H1 (cell line): ENCODE measurements around the gene TANC1. TPM values are rescaled to one million over a fixed set of nuclear protein-coding genes. Genes with fewer than 3 reads are reported as not detected.

ENCODE experiments used
- CTCF ChIA-PET: fragments of 300-600 bp; sonication (Branson Sonifier 250); formaldehyde crosslinking; loops from one replicate; lab custom pipeline; 2021; ENCODE audit not compliant: partially characterized antibody; lab: Charles Lee
- POLR2A ChIA-PET: fragments of 300-600 bp; sonication (Branson Sonifier 250); formaldehyde crosslinking; loops from one replicate; lab custom pipeline; 2021; ENCODE audit warnings: inconsistent platforms; ENCODE audit not compliant: partially characterized antibody; lab: Charles Lee
- DNase-seq, 2 experiments: peaks; one replicate each; pipeline versions ENCODE4 v3.0.0 to v3.0.0-alpha.2; 2010 to 2022; ENCODE audit warnings: low spot score in 2 of 2, low read depth in 1 of 2, mixed read lengths in 1 of 2
- FAIRE-seq: peaks from 2 replicates; lab custom pipeline; 2011; peaks lifted over from hg19 to GRCh38; lab: Jason Lieb, UNC
- H2AFZ ChIP-seq: 2 replicates; pipeline ENCODE4 v1.8.1; 2012; ENCODE audit warnings: low read length, inconsistent platforms
- H2AK5ac ChIP-seq: 2 replicates; pipeline ENCODE4 v1.6.1; 2013; ENCODE audit warnings: low read depth, low read length
- H2BK120ac ChIP-seq: replicated peaks from 2 replicates; pipeline ENCODE3; 2013; ENCODE audit warnings: low read depth, low read length, inconsistent platforms
- H2BK12ac ChIP-seq: 2 replicates; pipeline ENCODE4 v1.6.1; 2013; ENCODE audit warnings: low read depth, low read length
- H2BK15ac ChIP-seq: 2 replicates; pipeline ENCODE4 v1.6.1; 2013; ENCODE audit warnings: low read length
- H2BK20ac ChIP-seq: 2 replicates; pipeline ENCODE4 v1.6.1; 2013; ENCODE audit warnings: low read length
- H2BK5ac ChIP-seq: 2 replicates; pipeline ENCODE4 v1.6.1; 2013; ENCODE audit warnings: low read depth, low read length
- H3K14ac ChIP-seq: 2 replicates; pipeline ENCODE4 v1.6.1; 2013; ENCODE audit warnings: inconsistent platforms; ENCODE audit not compliant: insufficient read length
- H3K18ac ChIP-seq: 2 replicates; pipeline ENCODE4 v1.6.1; 2013; ENCODE audit warnings: low read length; ENCODE audit errors: extremely low read depth
- H3K23ac ChIP-seq: 2 replicates; pipeline ENCODE4 v1.6.1; 2013; ENCODE audit warnings: inconsistent platforms; ENCODE audit not compliant: insufficient read length
- H3K23me2 ChIP-seq: 2 replicates; pipeline ENCODE4 v1.6.1; 2013; ENCODE audit warnings: low read depth, low read length
- H3K27ac ChIP-seq: 2 replicates; pipeline ENCODE4 v1.6.1; 2011; ENCODE audit warnings: low read depth, low read length, inconsistent platforms
- H3K27me3 ChIP-seq, 4 experiments: replicated peaks in 1 of 4; 1 replicate in 1 of 4; 2 replicates in 3 of 4; pipeline versions ENCODE4 v1.6.1 to v1.8.1; 2011 to 2013; ENCODE audit warnings: low read length in 3 of 4, mild to moderate bottlenecking in 3 of 4, inconsistent platforms in 2 of 4, mixed read lengths in 2 of 4, moderate library complexity in 1 of 4; ENCODE audit not compliant: control insufficient read depth in 3 of 4, insufficient read depth in 3 of 4; ENCODE audit errors: extremely low read depth in 1 of 4
- H3K36me3 ChIP-seq, 4 experiments: 2 replicates each; pipeline versions ENCODE4 v1.6.1 to v1.8.1; 2011 to 2013; ENCODE audit warnings: mild to moderate bottlenecking in 4 of 4, low read length in 3 of 4, moderate library complexity in 2 of 4, control low read depth in 1 of 4, inconsistent platforms in 1 of 4; ENCODE audit not compliant: insufficient read depth in 4 of 4, control insufficient read depth in 2 of 4
- H3K4ac ChIP-seq: replicated peaks from 2 replicates; pipeline ENCODE3; 2013; ENCODE audit warnings: low read length, low read depth, mixed read lengths, inconsistent platforms; ENCODE audit not compliant: insufficient read length
- H3K4me1 ChIP-seq, 4 experiments: replicated peaks in 1 of 4; 1 replicate in 1 of 4; 2 replicates in 3 of 4; pipeline versions ENCODE4 v1.6.1 to v1.8.1; 2011 to 2013; ENCODE audit warnings: low read length in 3 of 4, inconsistent platforms in 2 of 4, mixed read lengths in 1 of 4; ENCODE audit not compliant: insufficient read depth in 4 of 4, control insufficient read depth in 3 of 4
- H3K4me2 ChIP-seq, 2 experiments: 2 replicates each; pipeline versions ENCODE4 v1.6.1 to v1.8.1; 2011 to 2013; ENCODE audit warnings: low read depth in 2 of 2, low read length in 2 of 2, control low read depth in 1 of 2, inconsistent platforms in 1 of 2, mild to moderate bottlenecking in 1 of 2; ENCODE audit not compliant: insufficient read depth in 1 of 2
- H3K4me3 ChIP-seq, 4 experiments: fragments of 200-600, 300-600 bp in 1 of 4; sonication (generic), shearing (Covaris generic), sonication (Bioruptor Twin) in 1 of 4; 2 replicates each; pipeline versions ENCODE4 v1.5.1 to v1.8.1; 2011 to 2016; ENCODE audit warnings: low read length in 4 of 4, low read depth in 3 of 4, control low read depth in 2 of 4, inconsistent platforms in 2 of 4, mild to moderate bottlenecking in 2 of 4, mixed read lengths in 1 of 4, moderate library complexity in 1 of 4; ENCODE audit not compliant: insufficient read depth in 2 of 4; ENCODE audit errors: extremely low read depth in 1 of 4
- H3K56ac ChIP-seq: replicated peaks from 2 replicates; pipeline ENCODE3; 2013; ENCODE audit warnings: low read depth, mild to moderate bottlenecking, mixed read lengths, low read length, inconsistent platforms; ENCODE audit not compliant: insufficient read length
- H3K79me1 ChIP-seq: 2 replicates; pipeline ENCODE4 v1.6.1; 2013; ENCODE audit warnings: low read depth, low read length, control low read depth
- H3K79me2 ChIP-seq, 2 experiments: 2 replicates each; pipeline versions ENCODE4 v1.6.1 to v1.8.1; 2012 to 2013; ENCODE audit warnings: low read length in 2 of 2, mild to moderate bottlenecking in 2 of 2, inconsistent platforms in 1 of 2; ENCODE audit not compliant: insufficient read depth in 2 of 2, control insufficient read depth in 1 of 2
- H3K9ac ChIP-seq, 4 experiments: replicated peaks in 1 of 4; 1 replicate in 1 of 4; 2 replicates in 3 of 4; pipeline versions ENCODE4 v1.6.1 to v1.8.1; 2011 to 2013; ENCODE audit warnings: low read depth in 3 of 4, low read length in 3 of 4, control low read depth in 2 of 4, mild to moderate bottlenecking in 2 of 4, moderate library complexity in 2 of 4, inconsistent platforms in 1 of 4; ENCODE audit errors: extremely low read depth in 1 of 4
- H3K9me3 ChIP-seq, 2 experiments: 2 replicates each; pipeline versions ENCODE4 v1.6.1 to v1.8.1; 2012 to 2013; ENCODE audit warnings: mild to moderate bottlenecking in 2 of 2, moderate library complexity in 2 of 2, control low read depth in 1 of 2, inconsistent platforms in 1 of 2, low read depth in 1 of 2, low read length in 1 of 2, mixed read lengths in 1 of 2; ENCODE audit not compliant: insufficient read depth in 2 of 2
- H4K20me1 ChIP-seq, 2 experiments: replicated peaks in 1 of 2; 2 replicates each; pipeline versions ENCODE3 to v1.8.1; 2011 to 2013; ENCODE audit warnings: inconsistent platforms in 2 of 2, low read length in 2 of 2, mild to moderate bottlenecking in 1 of 2; ENCODE audit not compliant: insufficient read depth in 2 of 2, control insufficient read depth in 1 of 2
- H4K5ac ChIP-seq: 2 replicates; pipeline ENCODE4 v1.6.1; 2013; ENCODE audit warnings: low read length, low read depth, mixed read lengths, inconsistent platforms; ENCODE audit not compliant: insufficient read length
- H4K8ac ChIP-seq: 2 replicates; pipeline ENCODE4 v1.8.0; 2013; ENCODE audit warnings: mild to moderate bottlenecking, moderate library complexity, low read length, inconsistent platforms; ENCODE audit not compliant: insufficient read depth; ENCODE audit errors: extremely low read depth
- H4K91ac ChIP-seq: replicated peaks from 2 replicates; pipeline ENCODE3; 2013; ENCODE audit warnings: low read length, mixed read lengths, inconsistent platforms; ENCODE audit not compliant: insufficient read length
- CBX5 ChIP-seq: fragments of 300-800, 300-1000 bp; sonication (generic); IDR thresholded peaks from 2 replicates; pipeline ENCODE4 v1.7.1; 2016; ENCODE audit warnings: antibody characterized with exemption, low read length, low read depth
- CEBPB ChIP-seq: IDR thresholded peaks from 2 replicates; pipeline ENCODE4 v1.6.1; 2012; ENCODE audit warnings: low read depth, low read length
- CHD2 ChIP-seq: IDR thresholded peaks from 2 replicates; pipeline ENCODE4 v1.6.1; 2012; ENCODE audit warnings: low read length, improper control_type of control experiment
- CREB1 ChIP-seq: IDR thresholded peaks from 2 replicates; pipeline ENCODE4 v1.6.1; 2012; ENCODE audit warnings: inconsistent platforms
- FOSL1 ChIP-seq: IDR thresholded peaks from 2 replicates; pipeline ENCODE4 v1.6.1; 2011; ENCODE audit warnings: mild to moderate bottlenecking, low read depth, low read length, moderate library complexity; ENCODE audit not compliant: insufficient read depth
- JUND ChIP-seq: IDR thresholded peaks from 2 replicates; pipeline ENCODE4 v1.6.1; 2011; ENCODE audit warnings: mild to moderate bottlenecking, improper control_type of control experiment, low read length
- MAX ChIP-seq: IDR thresholded peaks from 2 replicates; pipeline ENCODE4 v1.6.1; 2012; ENCODE audit warnings: inconsistent platforms
- PHF8 ChIP-seq: fragments of 200-600 bp; sonication (generic); conservative IDR thresholded peaks from 2 replicates; pipeline ENCODE4 v1.7.1; 2012; ENCODE audit warnings: low read depth, mild to moderate bottlenecking, inconsistent platforms, low read length, moderate library complexity
- POLR2A ChIP-seq, 2 experiments: IDR thresholded peaks; 1 replicate in 1 of 2; 2 replicates in 1 of 2; pipeline ENCODE4 v1.6.1; 2011; ENCODE audit warnings: low read depth in 2 of 2, low read length in 2 of 2, mild to moderate bottlenecking in 2 of 2; ENCODE audit errors: control extremely low read depth in 1 of 2
- RNF2 ChIP-seq: fragments of 200-900, 300-1000 bp; sonication (generic); IDR thresholded peaks from 2 replicates; pipeline ENCODE4 v1.7.1; 2016; ENCODE audit warnings: borderline replicate concordance, low read depth, mild to moderate bottlenecking, antibody characterized with exemption, low read length; ENCODE audit not compliant: poor library complexity, severe bottlenecking; ENCODE audit errors: missing control alignments
- SAP30 ChIP-seq: fragments of 300-600 bp; sonication (generic); IDR thresholded peaks from 2 replicates; pipeline ENCODE4 v1.7.1; 2012; ENCODE audit warnings: low read length, moderate library complexity, mild to moderate bottlenecking, inconsistent platforms; ENCODE audit not compliant: insufficient read depth, insufficient replicate concordance
- SIRT6 ChIP-seq: IDR thresholded peaks from one replicate; pipeline ENCODE4 v1.7.1; 2012; ENCODE audit warnings: low read length, inconsistent platforms
- SRF ChIP-seq: IDR thresholded peaks from 2 replicates; pipeline ENCODE4 v1.6.1; 2011; ENCODE audit warnings: mild to moderate bottlenecking, low read depth, low read length, moderate library complexity
- TAF1 ChIP-seq: IDR thresholded peaks from 2 replicates; pipeline ENCODE4 v1.6.1; 2011; ENCODE audit warnings: mild to moderate bottlenecking, low read depth, low read length
- ZNF274 ChIP-seq: IDR thresholded peaks from 2 replicates; pipeline ENCODE4 v1.7.0; 2012; ENCODE audit warnings: low read length, borderline replicate concordance; ENCODE audit errors: extremely low read depth
- WGBS, 2 experiments: shearing (Covaris generic) in 1 of 2; methylation state at CpG; one replicate each; pipeline versions ENCODE4 v1.1.6 to v1.1.7; 2013 to 2015; ENCODE audit warnings: low lambda C conversion rate in 2 of 2, mixed read lengths in 2 of 2, inconsistent platforms in 1 of 2, low coverage in 1 of 2, missing lambda C conversion rate in 1 of 2; ENCODE audit not compliant: insufficient replicate concordance in 2 of 2, insufficient coverage in 1 of 2, insufficient read length in 1 of 2; ENCODE audit errors: extremely low coverage in 1 of 2, missing lambda C conversion rate in 1 of 2; 5-methylcytosine and 5-hydroxymethylcytosine counted together
- polyA plus RNA-seq, 7 experiments: library from polyadenylated mRNA; depleted of rRNA in 3 of 7; stranded (reverse) in 5 of 7; unstranded in 2 of 7; fragments of >200 nt in 5 of 7; fragments of 200-250 nt in 2 of 7; gene quantifications; 1 replicate in 5 of 7; 2 replicates in 1 of 7; 4 replicates in 1 of 7; pipeline versions ENCODE4 v1.2.1 to v1.2.3, GENCODE V29; 2011 to 2013; ENCODE audit warnings: missing spikeins in 2 of 7, mixed read lengths in 2 of 7
- total RNA-seq: library from RNA; stranded (reverse); fragmentation: NEBNext Ultra II Directional; extraction: Animal tissue kit (Norgen Biotek cat#: 25700); gene quantifications from 2 replicates; pipeline ENCODE4 v1.2.1, GENCODE V29; 2021

TANC1 gene
- total and polyA plus RNA-seq, 2 of the 8 experiments (the other 6 are each of a cell fraction or from before 2014, with no cell fraction given): 4.1 to 7.6 TPM

DNA sequence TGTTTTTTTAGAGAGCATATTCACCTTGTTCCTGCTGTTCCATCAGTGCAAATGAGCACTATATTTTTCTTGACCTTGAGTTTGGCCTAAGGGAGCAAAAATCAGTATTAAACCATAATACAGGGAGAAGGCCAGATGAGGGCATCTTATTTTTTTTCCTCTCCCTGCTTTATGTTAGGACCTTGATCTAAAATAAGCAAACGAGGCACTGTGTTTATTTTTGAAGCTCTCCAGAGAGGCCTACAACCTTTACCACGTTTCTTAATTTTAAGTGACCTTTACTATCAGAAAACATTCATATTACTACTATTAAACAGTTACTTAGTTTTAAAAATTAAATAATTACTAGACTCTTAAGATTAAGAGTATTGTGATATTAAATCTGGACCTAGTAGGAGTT is 100.8 kb downstream of the TANC1 start:
- H2BK120ac ChIP-seq: no peak overlapping the region
- no peak for FAIRE-seq
- POLR2A ChIA-PET: no interaction called here
- H2BK20ac ChIP-seq: no peak overlapping the region
- H3K18ac ChIP-seq: no peak overlapping the region
- no peak overlapping the region for H3K27ac ChIP-seq
- H4K20me1 ChIP-seq: no peaks in the 10 kb centered on the region
- H3K79me1 ChIP-seq: no peaks in the 10 kb centered on the region
- peaks cover 7 to 11% (median 9%) of the 10 kb centered on the region in 4 experiments; a peak in 5 of 7 replicates for H3K4me1 ChIP-seq
- no peak for DNase-seq
- H3K4me2 ChIP-seq: no peak overlapping the region
- H2BK5ac ChIP-seq: no peak overlapping the region
- H3K36me3 ChIP-seq: no peaks in the 10 kb centered on the region
- H2BK15ac ChIP-seq: no peak overlapping the region
- H4K8ac ChIP-seq: no peak overlapping the region
- H2AK5ac ChIP-seq: no peak overlapping the region
- no peak overlapping the region for H2AFZ ChIP-seq
- WGBS, 2 experiments: 83% methylated on average over 2 of the region's 2 CpGs; no CpG with 5 or more reads in 1 of the 2 experiments
- no peak overlapping the region for H2BK12ac ChIP-seq
- H3K56ac ChIP-seq: no peak overlapping the region
- no peaks in the 10 kb centered on the region for H3K79me2 ChIP-seq
- no peak overlapping the region for H3K4me3 ChIP-seq
- H4K5ac ChIP-seq: no peak overlapping the region
- H3K14ac ChIP-seq: no peak overlapping the region
- H3K4ac ChIP-seq: no peak overlapping the region
- CTCF ChIA-PET: no interaction called here
- H3K9ac ChIP-seq: no peak overlapping the region
- no peaks in the 10 kb centered on the region for H3K27me3 ChIP-seq
- H3K23ac ChIP-seq: no peak overlapping the region
- H4K91ac ChIP-seq: no peak overlapping the region
- no peaks in the 10 kb centered on the region for H3K23me2 ChIP-seq
- H3K9me3 ChIP-seq: no peaks in the 10 kb centered on the region
- TF ChIP-seq CREB1: no peak
- TF ChIP-seq POLR2A (IDR thresholded peaks at IDR 0.05; ENCODE audit: control extremely low read depth in 1 of 2, low read depth in 2 of 2, low read length in 2 of 2): no peak
- TF ChIP-seq SRF: no peak
- TF ChIP-seq TAF1: no peak
- TF ChIP-seq ZNF274: no peak
- no peak for TF ChIP-seq MAX
- no peak for TF ChIP-seq JUND
- TF ChIP-seq RNF2: no peak
- TF ChIP-seq SAP30: no peak
- no peak for TF ChIP-seq CHD2
- no peak for TF ChIP-seq PHF8
- no peak for TF ChIP-seq CBX5
- TF ChIP-seq CEBPB: no peak
- TF ChIP-seq SIRT6: no peak
- no peak for TF ChIP-seq FOSL1
